Right atrium auricular region (tissue), 2 donors: Measurements from ENCODE around the gene PSME2. TPM values are rescaled to one million over a fixed set of nuclear protein-coding genes. Genes with fewer than 3 reads are reported as not detected.
A peak's percentile ranks its signal among the peaks of the same experiment; 100 is the strongest.

Experiments
- DNase-seq: peaks from one replicate; pipeline ENCODE4 v3.0.0-alpha.2; 2019; ENCODE audit warnings: low spot score
- H3K27ac ChIP-seq, 2 donors: fragments of 200-600 bp; sonication (generic); 1 replicate in 1 of 2; 2 replicates in 1 of 2; pipeline ENCODE4 v1.5.1; 2016 to 2019
- H3K27me3 ChIP-seq, 2 donors: fragments of 200-600 bp; sonication (generic); one replicate each; pipeline versions ENCODE4 v1.5.1 to v1.6.0; 2017 to 2019
- H3K36me3 ChIP-seq: fragments of 200-600 bp; sonication (generic); one replicate; pipeline ENCODE4 v1.5.1; 2016
- H3K4me1 ChIP-seq, 2 donors: fragments of 200-600 bp; sonication (generic); one replicate each; pipeline versions ENCODE4 v1.5.1 to v1.6.0; 2017 to 2019
- H3K4me3 ChIP-seq, 2 donors: fragments of 200-600 bp; sonication (generic); 1 replicate in 1 of 2; 2 replicates in 1 of 2; pipeline ENCODE4 v1.5.1; 2017 to 2019; ENCODE audit warnings: mild to moderate bottlenecking in 1 of 2, moderate library complexity in 1 of 2
- H3K9me3 ChIP-seq, 2 donors: fragments of 200-600 bp; sonication (generic); one replicate each; pipeline ENCODE4 v1.5.1; 2019
- CTCF ChIP-seq, 2 donors: fragments of 200-600 bp; sonication (generic); IDR thresholded peaks; one replicate each; pipeline ENCODE4 v1.5.1; 2019; ENCODE audit warnings: antibody characterized with exemption in 2 of 2
- microRNA-seq, 2 donors: library from miRNA; unstranded; fragments of <30 nt; microRNA quantifications; one replicate each; pipeline ENCODE4, GENCODE V29; 2016 to 2017; ENCODE audit warnings: borderline number of aligned reads in 2 of 2, borderline replicate concordance in 1 of 2
- total RNA-seq, 2 donors: library from RNA; depleted of rRNA; stranded (reverse); fragments of >200 nt; gene quantifications; one replicate each; pipeline ENCODE4 v1.1.0, GENCODE V29; 2016

The PSME2 gene
- total RNA-seq, 2 donors from 2014 or later, result 23.1 to 40.6 TPM

DNA sequence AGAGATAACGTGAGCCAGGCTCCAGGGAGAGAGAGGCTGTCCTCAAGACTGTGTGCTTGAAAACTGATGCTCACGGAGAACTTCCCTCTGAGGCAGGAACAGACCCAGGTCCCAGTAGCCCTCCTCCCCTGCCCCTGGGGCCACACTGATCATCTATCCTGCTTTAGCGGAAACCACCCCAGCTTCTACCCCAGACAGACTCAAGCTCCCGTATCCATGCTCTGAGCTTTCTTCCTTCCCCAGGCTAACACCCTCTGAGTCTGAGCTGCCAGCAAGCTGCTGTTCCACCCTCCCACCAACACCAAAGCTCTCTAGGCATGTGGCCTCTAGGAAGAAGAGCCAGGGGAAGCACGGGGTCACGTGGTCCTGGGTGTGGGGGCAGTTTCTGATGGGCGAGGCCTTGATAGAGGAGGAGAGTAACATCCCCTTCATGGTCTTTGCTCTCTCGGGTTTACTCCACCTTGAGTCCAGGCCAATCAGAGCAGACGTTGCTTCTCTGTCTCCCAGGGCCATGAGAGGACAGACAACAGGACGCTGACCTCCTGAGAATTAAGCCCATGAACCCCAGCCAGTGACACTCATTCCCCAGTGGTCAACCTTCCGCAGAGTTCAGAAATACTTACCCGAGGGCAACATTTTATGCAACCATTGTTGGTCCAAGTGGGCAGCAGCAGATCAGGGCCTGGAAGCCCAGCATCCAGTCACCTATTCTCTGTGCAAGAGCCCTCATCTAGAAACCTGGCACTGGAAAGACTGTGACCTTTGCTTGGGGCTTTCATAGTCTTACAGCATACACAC is 50.9 kb downstream of the PSME2 start:
- H3K27me3 ChIP-seq, result no peaks in the 10 kb centered on the region
- peaks cover 0 to 22% of the 10 kb centered on the region in 2 donors for H3K4me1 ChIP-seq
- peak overlapping the region; percentile 70 to 91 for H3K4me3 ChIP-seq
- no peaks in the 10 kb centered on the region for H3K9me3 ChIP-seq
- peak; percentile 75 for DNase-seq
- no peak for TF ChIP-seq CTCF (IDR thresholded peaks at IDR 0.05)
- H3K36me3 ChIP-seq, result no peaks in the 10 kb centered on the region
- peak overlapping the region; percentile 91 to 95 for H3K27ac ChIP-seq

DNA sequence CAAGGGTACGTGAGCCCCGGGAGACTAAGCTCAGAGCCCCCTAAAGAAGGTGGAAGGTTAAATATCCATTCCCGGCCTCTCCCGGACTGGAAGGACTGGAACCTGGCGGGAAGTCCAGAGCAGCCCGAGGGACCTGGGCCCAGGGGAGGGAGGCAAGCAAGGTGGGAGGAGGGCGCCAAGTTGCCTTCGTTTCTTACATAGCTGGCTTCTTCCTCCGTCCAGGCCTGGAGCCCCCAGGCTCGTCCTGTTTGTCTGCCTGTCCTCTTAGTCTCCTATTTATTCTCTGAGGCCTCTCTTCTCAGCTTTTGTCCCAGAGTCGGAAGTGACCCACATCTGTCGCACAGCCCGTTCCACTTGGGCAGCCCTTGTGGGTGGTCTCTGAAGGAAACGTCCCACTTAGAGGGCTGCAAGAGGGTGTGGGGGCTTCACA is 51.6 kb downstream of the PSME2 start:
- Histone ChIP-seq H3K9me3 (no peaks in the 10 kb centered on the region), H3K36me3 (no peaks in the 10 kb centered on the region), H3K27ac (peak overlapping the region; percentile 91 to 95), H3K27me3 (no peaks in the 10 kb centered on the region), H3K4me1 (peaks cover 0 to 22% of the 10 kb centered on the region in 2 donors), H3K4me3 (peak overlapping the region; percentile 70 to 91)
- TF ChIP-seq CTCF (IDR thresholded peaks at IDR 0.05), result no peak
- no peak for DNase-seq

DNA sequence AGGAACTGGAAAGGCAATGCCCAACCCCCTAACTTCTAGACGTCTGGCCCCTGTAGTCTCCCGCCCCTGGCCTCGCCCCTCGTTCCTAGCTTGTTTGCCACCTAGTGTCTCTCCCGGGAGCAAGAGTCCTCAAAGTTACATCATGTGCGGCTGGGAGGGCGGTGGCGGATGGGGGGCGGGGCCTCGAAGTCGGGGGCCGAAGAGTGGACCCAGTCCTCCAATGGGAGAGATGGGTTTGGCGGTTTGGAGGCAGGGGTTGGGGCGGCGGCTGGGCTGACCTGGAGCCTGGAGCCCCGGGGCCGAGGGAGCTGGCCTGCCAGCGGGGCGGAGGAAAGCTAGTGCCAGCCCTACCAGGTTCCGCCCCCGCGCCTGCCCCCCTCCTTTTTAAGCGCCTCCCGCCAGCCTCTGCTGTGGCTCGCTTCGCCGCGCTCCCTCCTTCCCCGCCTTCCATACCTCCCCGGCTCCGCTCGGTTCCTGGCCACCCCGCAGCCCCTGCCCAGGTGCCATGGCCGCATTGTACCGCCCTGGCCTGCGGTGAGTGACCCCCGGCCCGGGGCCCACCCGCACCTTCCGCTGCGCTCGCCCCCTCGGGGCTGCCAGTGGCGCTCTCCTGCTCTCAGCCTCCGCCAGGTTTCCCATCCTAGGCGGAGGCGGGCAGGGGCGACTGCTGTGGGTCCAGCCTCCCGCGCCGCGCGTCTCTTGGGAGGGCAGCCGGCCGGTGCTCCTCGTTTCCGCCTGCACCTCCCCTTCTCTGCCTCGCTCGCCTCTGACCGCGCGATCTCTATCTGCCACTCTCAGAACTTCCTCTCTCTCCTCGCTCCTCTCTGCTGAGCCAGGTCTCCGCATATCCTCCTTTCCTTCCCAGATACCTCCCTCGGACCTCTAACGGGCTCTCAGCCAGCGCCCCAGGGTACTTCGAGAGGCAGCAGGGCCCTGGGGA is 52.2 kb downstream of the PSME2 start, which contains the start of gene PCK2:
Gene PCK2 (plus strand): TSS at position 411 of the 940 bp plus-strand sequence. CDS start 95 bp downstream, at position 506.
- Histone ChIP-seq H3K4me3 (peak within 1 kb of the TSS; percentile 70 to 91), H3K27ac (peak within 1 kb of the TSS; percentile 91 to 95), H3K4me1 (peaks cover 0 to 22% of the 10 kb centered on the region in 2 donors), H3K36me3 (no peaks in the 10 kb centered on the region), H3K9me3 (no peaks in the 10 kb centered on the region), H3K27me3 (no peaks in the 10 kb centered on the region)
- peak; percentile 96 for DNase-seq
- TF ChIP-seq CTCF (IDR thresholded peaks at IDR 0.05), result peak in 1 of 2 donors; percentile 32

Small RNA genes within 50 kb of the gene (microRNA-seq; reads per million reads assigned to microRNA genes)
- 0 reads per million in 2 donors for gene MIR7703

Other genes with a start within 250 kb of the PSME2 start
- gene DHRS4, start 192.8 kb downstream of the PSME2 start, total RNA-seq, result 10 to 100 TPM; 29.6 to 38.8 TPM
- 10 to 100 TPM; 10.6 to 17.6 TPM for gene DHRS4L2, start 157.7 kb downstream of the PSME2 start, total RNA-seq
- gene CARMIL3, start 94.6 kb downstream of the PSME2 start, total RNA-seq, result not detected
- under 1 TPM in 1 of 2 donors, not detected in 1; 0.24 TPM for gene CPNE6, start 75.0 kb downstream of the PSME2 start, total RNA-seq
- gene PCK2, start 52.3 kb downstream of the PSME2 start, total RNA-seq, result 10 to 100 TPM in 1 of 2 donors, 1 to 10 TPM in 1; 1.8 to 10.7 TPM
- gene DCAF11, start 31.8 kb downstream of the PSME2 start, total RNA-seq, result 10 to 100 TPM; 54.1 to 69.8 TPM
- gene NRL, start 31.7 kb downstream of the PSME2 start, total RNA-seq, result 1 to 10 TPM; 2.5 to 5.0 TPM
- 100 to 1,000 TPM in 1 of 2 donors, 10 to 100 TPM in 1; 74.3 to 180 TPM for gene FITM1, start 16.0 kb downstream of the PSME2 start, total RNA-seq
- 100 to 1,000 TPM in 1 of 2 donors, 10 to 100 TPM in 1; 72.9 to 112 TPM for gene PSME1, start 10.4 kb downstream of the PSME2 start, total RNA-seq
- 10 to 100 TPM in 1 of 2 donors, 1 to 10 TPM in 1; 9.9 to 16.8 TPM for gene EMC9, start 5.0 kb downstream of the PSME2 start, total RNA-seq
- gene RNF31, start 888 bp upstream of the PSME2 start, total RNA-seq, result 10 to 100 TPM; 24.1 to 47.5 TPM
- gene IRF9, start 14.7 kb upstream of the PSME2 start, total RNA-seq, result 10 to 100 TPM; 29.2 to 33.1 TPM
- 1 to 10 TPM; 3.8 to 5.6 TPM for gene REC8, start 25.5 kb upstream of the PSME2 start, total RNA-seq
- gene IPO4, start 42.2 kb upstream of the PSME2 start, total RNA-seq, result 10 to 100 TPM; 12.1 to 15.7 TPM
- gene TM9SF1, start 48.8 kb upstream of the PSME2 start, total RNA-seq, result 10 to 100 TPM; 23.5 to 42.7 TPM
- not detected for gene TSSK4, start 59.1 kb upstream of the PSME2 start, total RNA-seq
- gene CHMP4A, start 66.9 kb upstream of the PSME2 start, total RNA-seq, result 10 to 100 TPM; 31.6 to 63.0 TPM
- gene MDP1, start 69.5 kb upstream of the PSME2 start, total RNA-seq, result 10 to 100 TPM; 15.5 to 19.7 TPM
- 100 to 1,000 TPM; 184 to 206 TPM for gene NEDD8, start 85.8 kb upstream of the PSME2 start, total RNA-seq
- 10 to 100 TPM; 28.1 to 31.7 TPM for gene GMPR2, start 86.3 kb upstream of the PSME2 start, total RNA-seq
- 10 to 100 TPM; 28.2 to 36.3 TPM for gene TINF2, start 96.0 kb upstream of the PSME2 start, total RNA-seq
- gene TGM1, start 116.6 kb upstream of the PSME2 start, total RNA-seq, result 10 to 100 TPM; 11.9 to 36.9 TPM
- 10 to 100 TPM; 21.3 to 22.2 TPM for gene RABGGTA, start 125.0 kb upstream of the PSME2 start, total RNA-seq
- gene DHRS1, start 153.2 kb upstream of the PSME2 start, total RNA-seq, result 10 to 100 TPM; 10.1 to 13.7 TPM
- 10 to 100 TPM; 13.9 to 15.5 TPM for gene NOP9, start 153.2 kb upstream of the PSME2 start, total RNA-seq
- 1 to 10 TPM; 2.0 to 6.6 TPM for gene CIDEB, start 161.4 kb upstream of the PSME2 start, total RNA-seq
- gene LTB4R2, start 163.5 kb upstream of the PSME2 start, total RNA-seq, result 1 to 10 TPM in 1 of 2 donors, under 1 TPM in 1; 0.98 to 1.4 TPM
- gene LTB4R, start 164.9 kb upstream of the PSME2 start, total RNA-seq, result 1 to 10 TPM; 1.9 to 3.0 TPM
- gene ADCY4, start 188.5 kb upstream of the PSME2 start, total RNA-seq, result 10 to 100 TPM; 17.1 to 25.5 TPM
- 1 to 10 TPM; 1.9 to 3.8 TPM for gene RIPK3, start 193.4 kb upstream of the PSME2 start, total RNA-seq
- gene NFATC4, start 221.6 kb upstream of the PSME2 start, total RNA-seq, result 10 to 100 TPM; 12.5 to 13.4 TPM